GM12878 (cell line): Measurements from ENCODE around the gene RORC. TPM values are rescaled to one million over a fixed set of nuclear protein-coding genes. Genes with fewer than 3 reads are reported as not detected.
"Not testable (repeated sequence)": the region's sequence is repeated elsewhere in the genome, so short reads cannot be mapped to it uniquely, and the experiment has no call there.

ENCODE experiments used
- ATAC-seq: fragments of 200-7000 bp; cut with Tn5 transposase; 3 replicates; pipeline ENCODE4 v1.9.1; 2020; ENCODE audit warnings: mild to moderate bottlenecking, moderate library complexity
- BruUV-seq: library from RNA; stranded (reverse); fragments of 400-500 nt; replicated peaks from 2 replicates; lab custom pipeline; 2021; lab: Mats Ljungman, UMichigan
- CTCF ChIA-PET: fragments of 300-600 bp; sonication (Branson Sonifier 250); formaldehyde crosslinking; extraction: SDS; loops from one replicate; lab custom pipeline; 2021; ENCODE audit warnings: inconsistent platforms; lab: Yijun Ruan, JAX
- POLR2A ChIA-PET: fragments of 350-600 bp; formaldehyde crosslinking; extraction: SDS; loops from one replicate; lab custom pipeline; 2021; ENCODE audit warnings: inconsistent platforms; lab: Charles Lee
- RAD21 ChIA-PET: fragments of 300-600 bp; sonication (Branson Sonifier 250); formaldehyde crosslinking; loops from one replicate; lab custom pipeline; 2023; ENCODE audit warnings: antibody characterized with exemption; ENCODE audit not compliant: unreplicated experiment; lab: Charles Lee
- SMC1A ChIA-PET: fragments of 300-600 bp; sonication (Branson Sonifier 250); formaldehyde crosslinking; loops from one replicate; lab custom pipeline; 2023; ENCODE audit not compliant: unreplicated experiment, uncharacterized antibody; lab: Charles Lee
- DNase-seq: peaks from one replicate; pipeline ENCODE4 v3.0.0-alpha.2; 2011; ENCODE audit warnings: low read depth, low spot score
- FAIRE-seq: peaks from 3 replicates; lab custom pipeline; 2011; peaks lifted over from hg19 to GRCh38; lab: Jason Lieb, UNC
- H2AFZ ChIP-seq: 2 replicates; pipeline ENCODE4 v1.6.0; 2011; ENCODE audit warnings: low read depth, low read length, control low read depth; ENCODE audit not compliant: control insufficient read depth
- H3K27ac ChIP-seq: 2 replicates; pipeline ENCODE4 v1.5.1; 2011; ENCODE audit warnings: control low read depth; ENCODE audit not compliant: control insufficient read depth, insufficient read depth
- H3K27me3 ChIP-seq, 2 experiments: replicated peaks in 1 of 2; 2 replicates each; pipeline versions ENCODE4 v1.6.0 to v1.6.1; 2011; ENCODE audit warnings: low read length in 1 of 2; ENCODE audit not compliant: control insufficient read depth in 2 of 2, insufficient read depth in 2 of 2
- H3K36me3 ChIP-seq, 2 experiments: 2 replicates each; pipeline ENCODE4 v1.5.1; 2011; ENCODE audit warnings: low read length in 1 of 2; ENCODE audit not compliant: control insufficient read depth in 2 of 2, insufficient read depth in 2 of 2
- H3K4me1 ChIP-seq: 2 replicates; pipeline ENCODE4 v1.6.1; 2011; ENCODE audit warnings: mild to moderate bottlenecking, low read length, moderate library complexity, mixed read lengths; ENCODE audit not compliant: control insufficient read depth, insufficient read depth
- H3K4me2 ChIP-seq: 2 replicates; pipeline ENCODE4 v1.6.0; 2011; ENCODE audit warnings: control low read depth; ENCODE audit not compliant: control insufficient read depth, insufficient read depth
- H3K4me3 ChIP-seq: fragments of 200-600 bp; sonication (generic); 2 replicates; pipeline ENCODE4 v1.5.1; 2016
- H3K79me2 ChIP-seq: 2 replicates; pipeline ENCODE4 v1.6.0; 2011; ENCODE audit warnings: low read length; ENCODE audit not compliant: control insufficient read depth, insufficient read depth
- H3K9ac ChIP-seq: 2 replicates; pipeline ENCODE4 v1.8.0; 2011; ENCODE audit warnings: low read length, control low read depth, mixed read lengths; ENCODE audit not compliant: control insufficient read depth, insufficient read depth
- H3K9me3 ChIP-seq: replicated peaks from 3 replicates; pipeline ENCODE4 v1.5.1; 2011; ENCODE audit warnings: mild to moderate bottlenecking, low read length; ENCODE audit not compliant: control insufficient read depth, insufficient read depth
- H4K20me1 ChIP-seq: 2 replicates; pipeline ENCODE4 v1.6.0; 2011; ENCODE audit not compliant: control insufficient read depth, insufficient read depth
- ESRRA ChIP-seq: IDR thresholded peaks from 2 replicates; pipeline ENCODE4 v1.6.1; 2012; ENCODE audit warnings: mild to moderate bottlenecking, low read length, improper control_type of control experiment
- FOXK2 ChIP-seq: fragments of 450-650 bp; IDR thresholded peaks from 2 replicates; pipeline ENCODE4 v1.6.1; 2017; ENCODE audit warnings: mild to moderate bottlenecking, moderate library complexity
- KAT2A ChIP-seq: conservative IDR thresholded peaks from 2 replicates; pipeline ENCODE4 v1.6.1; 2011; ENCODE audit warnings: low read depth, low read length; ENCODE audit not compliant: control insufficient read depth
- MTA2 ChIP-seq: fragments of 450-650 bp; IDR thresholded peaks from 2 replicates; pipeline ENCODE4 v1.6.1; 2016; ENCODE audit warnings: low read depth, mild to moderate bottlenecking, moderate library complexity
- MTA3 ChIP-seq: IDR thresholded peaks from 2 replicates; pipeline ENCODE4 v1.6.1; 2012; ENCODE audit warnings: low read length, inconsistent platforms, borderline replicate concordance
- NFYA ChIP-seq: IDR thresholded peaks from 2 replicates; pipeline ENCODE4 v1.6.1; 2011; ENCODE audit warnings: low read depth, mild to moderate bottlenecking, low read length, improper control_type of control experiment, borderline replicate concordance
- PML ChIP-seq: IDR thresholded peaks from 2 replicates; pipeline ENCODE4 v1.6.1; 2012; ENCODE audit warnings: low read length, inconsistent platforms
- PRDM15 ChIP-seq: fragments of 450-650 bp; formaldehyde crosslinking; IDR thresholded peaks from 2 replicates; pipeline ENCODE4 v1.4.0; 2020; ENCODE audit warnings: mild to moderate bottlenecking, moderate library complexity
- RCOR1 ChIP-seq: conservative IDR thresholded peaks from 2 replicates; pipeline ENCODE4 v1.6.1; 2012; ENCODE audit warnings: low read depth, low read length, improper control_type of control experiment
- SPI1 ChIP-seq: IDR thresholded peaks from 2 replicates; pipeline ENCODE4 v1.6.1; 2011; ENCODE audit warnings: low read depth, mild to moderate bottlenecking, low read length, moderate library complexity, borderline replicate concordance; ENCODE audit not compliant: insufficient read depth
- SRF ChIP-seq, 2 experiments: IDR thresholded peaks; 2 replicates each; pipeline ENCODE4 v1.6.1; 2011; ENCODE audit warnings: low read depth in 2 of 2, low read length in 2 of 2, mild to moderate bottlenecking in 1 of 2, moderate library complexity in 1 of 2
- SUZ12 ChIP-seq: fragments of 200-600 bp; sonication (generic); IDR thresholded peaks from one replicate; pipeline ENCODE4 v1.6.1; 2018; ENCODE audit warnings: antibody characterized with exemption, mild to moderate bottlenecking; ENCODE audit not compliant: unreplicated experiment
- ZSCAN29 ChIP-seq: fragments of 450-650 bp; IDR thresholded peaks from 2 replicates; pipeline ENCODE4 v1.6.1; 2017; ENCODE audit warnings: mild to moderate bottlenecking, moderate library complexity
- WGBS: methylation state at CpG from one replicate; pipeline ENCODE4 v1.1.6; 2016; ENCODE audit warnings: low lambda C conversion rate; ENCODE audit not compliant: insufficient replicate concordance, insufficient coverage; ENCODE audit errors: missing lambda C conversion rate; 5-methylcytosine and 5-hydroxymethylcytosine counted together
- in situ Hi-C: fragments of 300-500 bp; cut with MboI; formaldehyde crosslinking; loops from 9 replicates; pipeline ENCODE4 v1.14.3; 2018; ENCODE audit warnings: mixed read lengths
- intact Hi-C: fragments of 100-400 bp; cut with micrococcal nuclease; formaldehyde crosslinking; loops from one replicate; pipeline ENCODE4 v1.14.2; 2022; ENCODE audit not compliant: unreplicated experiment
- polyA plus RNA-seq, 11 experiments: library from polyadenylated mRNA; depleted of rRNA in 4 of 11; unstranded in 6 of 11; stranded (reverse) in 5 of 11; fragments of >200 nt; fragmentation: Nextera tagmentation in 4 of 11; fragmentation: Illumina TruSeq in 1 of 11; extraction: Ambion mirVana in 4 of 11; extraction: Trizol in 1 of 11; gene quantifications; 1 replicate in 1 of 11; 2 replicates in 10 of 11; pipeline versions ENCODE4 v1.2.1 to v1.2.3, GENCODE V29; 2011 to 2016; ENCODE audit warnings: inconsistent platforms in 2 of 11, missing spikeins in 2 of 11, low read depth in 1 of 11
- total RNA-seq, 4 experiments: library from RNA; depleted of rRNA in 3 of 4; stranded (reverse); fragments of >200 nt in 3 of 4; fragmentation: Illumina TruSeq in 1 of 4; extraction: Trizol in 1 of 4; gene quantifications; 2 replicates each; pipeline versions ENCODE4 v1.2.1 to v1.2.3, GENCODE V29; 2013 to 2021

The RORC gene
- total and polyA plus RNA-seq, 10 of the 15 experiments (the other 5 are each of a cell fraction or from before 2014, with no cell fraction given), result not detected

GRCh38 chr1:151831605-151832004 is at the start of gene RORC (continued):
- TF ChIP-seq ZSCAN29 (no peak), PRDM15 (CRISPR knock-in tag) (no peak), NFYA (no peak)

- ChIA-PET RAD21 (no interaction called here), SMC1A (no interaction called here), POLR2A (no interaction called here), CTCF (interaction anchor here (1.0 to 1.4 kb wide), 3 partner anchors 11 to 126 kb away, joined by 3 to 4 read pairs (median 4); no protein-coding TSS in a partner anchor)
- intact Hi-C loops (no loop called here), in situ Hi-C loops (no loop called here)
- no peak overlapping the region for H3K27ac ChIP-seq
- no peaks in the 10 kb centered on the region for H3K79me2 ChIP-seq
- WGBS, result 100% methylated on average over 1 of the region's 1 CpG
- TF ChIP-seq ESRRA (no peak), PML (no peak), SRF (IDR thresholded peaks at IDR 0.05; ENCODE audit: low read depth in 2 of 2, low read length in 2 of 2) (no peak), KAT2A (no peak), MTA2 (no peak), SPI1 (no peak), FOXK2 (no peak), RCOR1 (no peak), MTA3 (no peak), SUZ12 (no peak)
- no peak overlapping the region for H3K4me2 ChIP-seq
- no TSS peak for BruUV-seq
- no peaks in the 10 kb centered on the region for H3K27me3 ChIP-seq
- H3K9me3 ChIP-seq, result no peaks in the 10 kb centered on the region
- H3K4me1 ChIP-seq, result no peaks in the 10 kb centered on the region
- H4K20me1 ChIP-seq, result no peaks in the 10 kb centered on the region
- FAIRE-seq (no peak), DNase-seq (no peak), ATAC-seq (no peak)
- no peak overlapping the region for H3K4me3 ChIP-seq
- H2AFZ ChIP-seq, result no peak overlapping the region
- peaks cover 0 to 2% of the 10 kb centered on the region in 2 experiments; a peak in 1 of 4 replicates for H3K36me3 ChIP-seq
- no peak overlapping the region for H3K9ac ChIP-seq
Observed at GRCh38 chr1:151875419-151876097, 44.0 kb upstream of the RORC start.

- RAD21 ChIA-PET, H3K4me1 ChIP-seq, H3K4me3 ChIP-seq, CTCF ChIA-PET, H3K27ac ChIP-seq, H4K20me1 ChIP-seq, SMC1A ChIA-PET, ATAC-seq, H3K9ac ChIP-seq, H3K36me3 ChIP-seq, FAIRE-seq, intact Hi-C loops, in situ Hi-C loops, H2AFZ ChIP-seq, H3K27me3 ChIP-seq, H3K79me2 ChIP-seq, DNase-seq, POLR2A ChIA-PET, H3K4me2 ChIP-seq, BruUV-seq, H3K9me3 ChIP-seq: not testable (repeated sequence)
- 66% methylated on average over 9 of the region's 9 CpGs for WGBS
Observed at GRCh38 chr1:151872776-151873175, 41.2 kb upstream of the RORC start.
